HEK293 (cell line): ENCODE data around the gene CMYA5.

Experiments
- CTCF ChIA-PET: fragments of 350-600 bp; formaldehyde crosslinking; extraction: SDS; loops from one replicate; lab custom pipeline; 2021; ENCODE audit warnings: antibody characterized with exemption; lab: Yijun Ruan, JAX
- POLR2A ChIA-PET: fragments of 300-600 bp; formaldehyde crosslinking; extraction: SDS; loops from one replicate; lab custom pipeline; 2020; ENCODE audit warnings: antibody characterized with exemption, inconsistent platforms; lab: Yijun Ruan, JAX
- H3K27ac ChIP-seq: fragments of 200-500 bp; sonication (Bioruptor generic); 2 replicates; pipeline ENCODE4 v1.5.1; 2014; ENCODE audit warnings: low read depth, low read length, control low read depth, inconsistent platforms; ENCODE audit errors: extremely low read depth
- H3K36me3 ChIP-seq, 2 experiments: fragments of 200-500 bp in 1 of 2; sonication (Bioruptor generic) in 1 of 2; 1 replicate in 1 of 2; 2 replicates in 1 of 2; pipeline ENCODE4 v1.5.1; 2014 to 2017; ENCODE audit warnings: inconsistent platforms in 2 of 2, low read length in 2 of 2; ENCODE audit not compliant: control insufficient read depth in 2 of 2, insufficient read depth in 1 of 2
- H3K4me1 ChIP-seq: fragments of 200-500 bp; sonication (Bioruptor generic); 2 replicates; pipeline ENCODE4 v1.5.1; 2014; ENCODE audit warnings: mild to moderate bottlenecking, low read length, inconsistent platforms; ENCODE audit not compliant: control insufficient read depth, insufficient read depth
- H3K4me3 ChIP-seq: 2 replicates; pipeline ENCODE4 v1.5.1; 2011; ENCODE audit warnings: low read depth, mild to moderate bottlenecking, control low read depth, low read length, moderate library complexity
- H3K9me3 ChIP-seq: fragments of 200-500 bp; sonication (Bioruptor generic); 2 replicates; pipeline ENCODE4 v1.5.1; 2014; ENCODE audit warnings: low read depth, low read length, inconsistent platforms; ENCODE audit not compliant: control insufficient read depth, insufficient read depth
- BCL11B ChIP-seq: fragments of 450-650 bp; formaldehyde crosslinking; IDR thresholded peaks from 2 replicates; pipeline ENCODE4 v1.5.1; 2016; ENCODE audit warnings: low read depth, missing biosample characterization, missing genetic modification characterization
- YY2 ChIP-seq: fragments of 450-650 bp; formaldehyde crosslinking; IDR thresholded peaks from 2 replicates; pipeline ENCODE4 v1.5.1; 2016; ENCODE audit warnings: missing biosample characterization, missing genetic modification characterization
- ZFP37 ChIP-seq: fragments of 450-650 bp; formaldehyde crosslinking; IDR thresholded peaks from 2 replicates; pipeline ENCODE4 v1.5.1; 2016; ENCODE audit warnings: missing biosample characterization, missing genetic modification characterization
- ZNF133 ChIP-seq: fragments of 450-650 bp; formaldehyde crosslinking; IDR thresholded peaks from 2 replicates; pipeline ENCODE4 v1.5.1; 2016; ENCODE audit warnings: missing biosample characterization, missing genetic modification characterization
- ZNF138 ChIP-seq: fragments of 450-650 bp; formaldehyde crosslinking; IDR thresholded peaks from 2 replicates; pipeline ENCODE4 v1.5.1; 2016; ENCODE audit warnings: missing biosample characterization, missing genetic modification characterization, borderline replicate concordance
- ZNF155 ChIP-seq: fragments of 450-650 bp; formaldehyde crosslinking; IDR thresholded peaks from 2 replicates; pipeline ENCODE4 v1.5.1; 2016; ENCODE audit warnings: missing biosample characterization, missing genetic modification characterization
- ZNF324 ChIP-seq: fragments of 450-650 bp; formaldehyde crosslinking; IDR thresholded peaks from 2 replicates; pipeline ENCODE4 v1.5.1; 2016; ENCODE audit warnings: missing biosample characterization, missing genetic modification characterization
- ZNF366 ChIP-seq: fragments of 450-650 bp; formaldehyde crosslinking; conservative IDR thresholded peaks from 2 replicates; pipeline ENCODE4 v1.5.1; 2016; ENCODE audit warnings: missing biosample characterization, missing genetic modification characterization
- ZNF37A ChIP-seq: fragments of 450-650 bp; IDR thresholded peaks from 2 replicates; pipeline ENCODE4 v1.5.1; 2018; ENCODE audit warnings: missing biosample characterization, missing genetic modification characterization
- ZNF394 ChIP-seq: fragments of 450-650 bp; formaldehyde crosslinking; IDR thresholded peaks from 2 replicates; pipeline ENCODE4 v1.5.1; 2016; ENCODE audit warnings: missing biosample characterization, missing genetic modification characterization, mild to moderate bottlenecking, moderate library complexity, borderline replicate concordance
- ZNF548 ChIP-seq: fragments of 450-650 bp; formaldehyde crosslinking; IDR thresholded peaks from 2 replicates; pipeline ENCODE4 v1.5.1; 2016; ENCODE audit warnings: missing biosample characterization, missing genetic modification characterization
- ZNF571 ChIP-seq: fragments of 450-650 bp; formaldehyde crosslinking; IDR thresholded peaks from 2 replicates; pipeline ENCODE4 v1.5.0; 2017; ENCODE audit warnings: missing biosample characterization, missing genetic modification characterization
- ZNF623 ChIP-seq: fragments of 450-650 bp; formaldehyde crosslinking; IDR thresholded peaks from 2 replicates; pipeline ENCODE4 v1.5.1; 2016; ENCODE audit warnings: missing biosample characterization, missing genetic modification characterization
- ZNF707 ChIP-seq: fragments of 450-650 bp; formaldehyde crosslinking; IDR thresholded peaks from 2 replicates; pipeline ENCODE4 v1.5.1; 2016; ENCODE audit warnings: missing biosample characterization, missing genetic modification characterization
- ZNF76 ChIP-seq: fragments of 450-650 bp; formaldehyde crosslinking; IDR thresholded peaks from 2 replicates; pipeline ENCODE4; 2016; ENCODE audit warnings: low read depth, missing biosample characterization, missing genetic modification characterization, borderline replicate concordance
- ZNF785 ChIP-seq: fragments of 450-650 bp; formaldehyde crosslinking; IDR thresholded peaks from 2 replicates; pipeline ENCODE4 v1.5.1; 2016; ENCODE audit warnings: missing biosample characterization, missing genetic modification characterization
- TF ChIP-seq, protein P1 (sequence below): fragments of 450-650 bp; formaldehyde crosslinking; IDR thresholded peaks from 2 replicates; pipeline ENCODE4 v1.5.1; 2016; ENCODE audit warnings: missing biosample characterization, missing genetic modification characterization
- TF ChIP-seq, protein P2 (sequence below): fragments of 450-650 bp; formaldehyde crosslinking; IDR thresholded peaks from 2 replicates; pipeline ENCODE4 v1.5.1; 2016; ENCODE audit warnings: missing biosample characterization, missing genetic modification characterization, borderline replicate concordance
- TF ChIP-seq, protein P3 (sequence below): fragments of 450-650 bp; formaldehyde crosslinking; IDR thresholded peaks from 2 replicates; pipeline ENCODE4 v1.5.1; 2016; ENCODE audit warnings: missing biosample characterization, missing genetic modification characterization
- TF ChIP-seq, protein P4 (sequence below): fragments of 450-650 bp; formaldehyde crosslinking; IDR thresholded peaks from 2 replicates; pipeline ENCODE4 v1.5.1; 2016; ENCODE audit warnings: missing biosample characterization, missing genetic modification characterization

CMYA5 gene

DNA sequence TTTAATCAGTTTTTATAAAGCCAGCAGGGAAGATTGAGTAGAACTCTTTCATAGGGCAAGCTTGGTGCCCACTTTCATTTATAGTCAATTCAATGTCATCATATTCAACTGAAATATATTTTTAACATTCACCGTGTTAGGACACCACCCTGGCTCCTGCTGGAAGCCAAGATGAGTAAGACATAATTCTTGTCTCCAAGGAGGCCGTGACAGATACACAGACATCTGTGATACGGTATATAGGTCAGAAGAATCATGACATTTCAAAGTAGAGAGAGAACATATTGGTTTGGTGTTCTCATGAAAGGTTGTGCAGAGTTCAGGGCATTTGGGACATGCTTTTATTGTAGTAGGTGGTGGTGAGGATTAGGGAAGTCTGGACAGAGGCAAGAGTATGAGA, 120.1 kb downstream of the CMYA5 start:
- CTCF ChIA-PET, result no interaction called here
- H3K27ac ChIP-seq, result no peak overlapping the region
- no peaks in the 10 kb centered on the region for H3K4me1 ChIP-seq
- no peaks in the 10 kb centered on the region for H3K36me3 ChIP-seq
- POLR2A ChIA-PET, result no interaction called here
- no peaks in the 10 kb centered on the region for H3K9me3 ChIP-seq
- TF ChIP-seq ZNF76 (no peak), ZNF707 (tag by site-specific recombination) (no peak), ZNF366 (tag by site-specific recombination) (no peak), BCL11B (tag by site-specific recombination) (no peak), ZNF571 (tag by site-specific recombination) (no peak), ZNF785 (tag by site-specific recombination) (no peak), ZNF548 (tag by site-specific recombination) (no peak), ZNF133 (tag by site-specific recombination) (no peak), ZFP37 (no peak), ZNF324 (tag by site-specific recombination) (no peak), ZNF37A (tag by site-specific recombination) (no peak), ZNF138 (tag by site-specific recombination) (no peak), ZNF155 (tag by site-specific recombination) (no peak), ZNF394 (tag by site-specific recombination) (no peak), YY2 (tag by site-specific recombination) (no peak), ZNF623 (no peak)
- TF ChIP-seq, protein P1, sequence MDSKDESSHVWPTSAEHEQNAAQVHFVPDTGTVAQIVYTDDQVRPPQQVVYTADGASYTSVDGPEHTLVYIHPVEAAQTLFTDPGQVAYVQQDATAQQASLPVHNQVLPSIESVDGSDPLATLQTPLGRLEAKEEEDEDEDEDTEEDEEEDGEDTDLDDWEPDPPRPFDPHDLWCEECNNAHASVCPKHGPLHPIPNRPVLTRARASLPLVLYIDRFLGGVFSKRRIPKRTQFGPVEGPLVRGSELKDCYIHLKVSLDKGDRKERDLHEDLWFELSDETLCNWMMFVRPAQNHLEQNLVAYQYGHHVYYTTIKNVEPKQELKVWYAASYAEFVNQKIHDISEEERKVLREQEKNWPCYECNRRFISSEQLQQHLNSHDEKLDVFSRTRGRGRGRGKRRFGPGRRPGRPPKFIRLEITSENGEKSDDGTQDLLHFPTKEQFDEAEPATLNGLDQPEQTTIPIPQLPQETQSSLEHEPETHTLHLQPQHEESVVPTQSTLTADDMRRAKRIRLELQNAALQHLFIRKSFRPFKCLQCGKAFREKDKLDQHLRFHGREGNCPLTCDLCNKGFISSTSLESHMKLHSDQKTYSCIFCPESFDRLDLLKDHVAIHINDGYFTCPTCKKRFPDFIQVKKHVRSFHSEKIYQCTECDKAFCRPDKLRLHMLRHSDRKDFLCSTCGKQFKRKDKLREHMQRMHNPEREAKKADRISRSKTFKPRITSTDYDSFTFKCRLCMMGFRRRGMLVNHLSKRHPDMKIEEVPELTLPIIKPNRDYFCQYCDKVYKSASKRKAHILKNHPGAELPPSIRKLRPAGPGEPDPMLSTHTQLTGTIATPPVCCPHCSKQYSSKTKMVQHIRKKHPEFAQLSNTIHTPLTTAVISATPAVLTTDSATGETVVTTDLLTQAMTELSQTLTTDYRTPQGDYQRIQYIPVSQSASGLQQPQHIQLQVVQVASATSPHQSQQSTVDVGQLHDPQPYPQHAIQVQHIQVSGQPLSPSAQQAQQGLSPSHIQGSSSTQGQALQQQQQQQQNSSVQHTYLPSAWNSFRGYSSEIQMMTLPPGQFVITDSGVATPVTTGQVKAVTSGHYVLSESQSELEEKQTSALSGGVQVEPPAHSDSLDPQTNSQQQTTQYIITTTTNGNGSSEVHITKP (tag by site-specific recombination), result no peak
- TF ChIP-seq, protein P2, sequence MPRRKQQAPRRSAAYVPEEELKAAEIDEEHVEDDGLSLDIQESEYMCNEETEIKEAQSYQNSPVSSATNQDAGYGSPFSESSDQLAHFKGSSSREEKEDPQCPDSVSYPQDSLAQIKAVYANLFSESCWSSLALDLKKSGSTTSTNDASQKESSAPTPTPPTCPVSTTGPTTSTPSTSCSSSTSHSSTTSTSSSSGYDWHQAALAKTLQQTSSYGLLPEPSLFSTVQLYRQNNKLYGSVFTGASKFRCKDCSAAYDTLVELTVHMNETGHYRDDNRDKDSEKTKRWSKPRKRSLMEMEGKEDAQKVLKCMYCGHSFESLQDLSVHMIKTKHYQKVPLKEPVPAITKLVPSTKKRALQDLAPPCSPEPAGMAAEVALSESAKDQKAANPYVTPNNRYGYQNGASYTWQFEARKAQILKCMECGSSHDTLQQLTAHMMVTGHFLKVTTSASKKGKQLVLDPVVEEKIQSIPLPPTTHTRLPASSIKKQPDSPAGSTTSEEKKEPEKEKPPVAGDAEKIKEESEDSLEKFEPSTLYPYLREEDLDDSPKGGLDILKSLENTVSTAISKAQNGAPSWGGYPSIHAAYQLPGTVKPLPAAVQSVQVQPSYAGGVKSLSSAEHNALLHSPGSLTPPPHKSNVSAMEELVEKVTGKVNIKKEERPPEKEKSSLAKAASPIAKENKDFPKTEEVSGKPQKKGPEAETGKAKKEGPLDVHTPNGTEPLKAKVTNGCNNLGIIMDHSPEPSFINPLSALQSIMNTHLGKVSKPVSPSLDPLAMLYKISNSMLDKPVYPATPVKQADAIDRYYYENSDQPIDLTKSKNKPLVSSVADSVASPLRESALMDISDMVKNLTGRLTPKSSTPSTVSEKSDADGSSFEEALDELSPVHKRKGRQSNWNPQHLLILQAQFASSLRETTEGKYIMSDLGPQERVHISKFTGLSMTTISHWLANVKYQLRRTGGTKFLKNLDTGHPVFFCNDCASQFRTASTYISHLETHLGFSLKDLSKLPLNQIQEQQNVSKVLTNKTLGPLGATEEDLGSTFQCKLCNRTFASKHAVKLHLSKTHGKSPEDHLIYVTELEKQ (tag by site-specific recombination), result no peak
- TF ChIP-seq, protein P3, sequence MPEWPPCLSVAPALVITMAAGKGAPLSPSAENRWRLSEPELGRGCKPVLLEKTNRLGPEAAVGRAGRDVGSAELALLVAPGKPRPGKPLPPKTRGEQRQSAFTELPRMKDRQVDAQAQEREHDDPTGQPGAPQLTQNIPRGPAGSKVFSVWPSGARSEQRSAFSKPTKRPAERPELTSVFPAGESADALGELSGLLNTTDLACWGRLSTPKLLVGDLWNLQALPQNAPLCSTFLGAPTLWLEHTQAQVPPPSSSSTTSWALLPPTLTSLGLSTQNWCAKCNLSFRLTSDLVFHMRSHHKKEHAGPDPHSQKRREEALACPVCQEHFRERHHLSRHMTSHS (tag by site-specific recombination), result no peak
- TF ChIP-seq, protein P4, sequence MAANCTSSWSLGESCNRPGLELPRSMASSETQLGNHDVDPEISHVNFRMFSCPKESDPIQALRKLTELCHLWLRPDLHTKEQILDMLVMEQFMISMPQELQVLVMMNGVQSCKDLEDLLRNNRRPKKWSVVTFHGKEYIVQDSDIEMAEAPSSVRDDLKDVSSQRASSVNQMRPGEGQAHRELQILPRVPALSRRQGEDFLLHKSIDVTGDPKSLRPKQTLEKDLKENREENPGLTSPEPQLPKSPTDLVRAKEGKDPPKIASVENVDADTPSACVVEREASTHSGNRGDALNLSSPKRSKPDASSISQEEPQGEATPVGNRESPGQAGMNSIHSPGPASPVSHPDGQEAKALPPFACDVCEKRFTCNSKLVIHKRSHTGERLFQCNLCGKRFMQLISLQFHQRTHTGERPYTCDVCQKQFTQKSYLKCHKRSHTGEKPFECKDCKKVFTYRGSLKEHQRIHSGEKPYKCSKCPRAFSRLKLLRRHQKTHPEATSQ, result no peak
- no peak overlapping the region for H3K4me3 ChIP-seq
